Measurements from ENCODE around the gene CSTPP1.

DNA sequence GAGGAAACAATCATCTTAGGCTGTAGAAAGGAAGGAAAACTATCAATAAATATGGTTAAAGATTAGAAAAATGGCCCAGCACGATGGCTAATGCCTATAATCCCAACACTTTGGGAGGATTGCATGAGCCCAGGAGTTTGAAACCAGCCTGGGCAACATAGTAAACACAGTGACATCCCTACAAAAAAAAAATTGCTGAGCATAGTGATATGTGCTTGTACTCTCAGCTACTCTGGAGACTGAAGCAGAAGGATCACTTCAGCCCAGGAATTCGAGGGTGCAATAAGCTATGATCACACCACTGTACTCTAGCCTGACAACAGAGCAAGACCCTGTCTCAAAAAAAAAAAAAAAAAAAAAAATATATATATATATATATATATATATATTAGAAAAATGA, 185.2 kb downstream of the CSTPP1 start:
- TF ChIP-seq, protein P1, sequence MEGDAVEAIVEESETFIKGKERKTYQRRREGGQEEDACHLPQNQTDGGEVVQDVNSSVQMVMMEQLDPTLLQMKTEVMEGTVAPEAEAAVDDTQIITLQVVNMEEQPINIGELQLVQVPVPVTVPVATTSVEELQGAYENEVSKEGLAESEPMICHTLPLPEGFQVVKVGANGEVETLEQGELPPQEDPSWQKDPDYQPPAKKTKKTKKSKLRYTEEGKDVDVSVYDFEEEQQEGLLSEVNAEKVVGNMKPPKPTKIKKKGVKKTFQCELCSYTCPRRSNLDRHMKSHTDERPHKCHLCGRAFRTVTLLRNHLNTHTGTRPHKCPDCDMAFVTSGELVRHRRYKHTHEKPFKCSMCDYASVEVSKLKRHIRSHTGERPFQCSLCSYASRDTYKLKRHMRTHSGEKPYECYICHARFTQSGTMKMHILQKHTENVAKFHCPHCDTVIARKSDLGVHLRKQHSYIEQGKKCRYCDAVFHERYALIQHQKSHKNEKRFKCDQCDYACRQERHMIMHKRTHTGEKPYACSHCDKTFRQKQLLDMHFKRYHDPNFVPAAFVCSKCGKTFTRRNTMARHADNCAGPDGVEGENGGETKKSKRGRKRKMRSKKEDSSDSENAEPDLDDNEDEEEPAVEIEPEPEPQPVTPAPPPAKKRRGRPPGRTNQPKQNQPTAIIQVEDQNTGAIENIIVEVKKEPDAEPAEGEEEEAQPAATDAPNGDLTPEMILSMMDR (IDR thresholded peaks at IDR 0.05) = no peak
- TF ChIP-seq POLR2AphosphoS5 (IDR thresholded peaks at IDR 0.05) = no peak

Measured in stomach (tissue), 4 donors.